A549 (cell line): ENCODE results near the gene LDLRAD1. TPM values are rescaled to one million over a fixed set of nuclear protein-coding genes. Genes with fewer than 3 reads are reported as not detected.
"Not testable (repeated sequence)": the region's sequence is repeated elsewhere in the genome, so short reads cannot be mapped to it uniquely, and the experiment has no call there.

Experiments used
- ATAC-seq, 2 experiments: fragments of 200-7000 bp in 1 of 2; fragments of >200 bp in 1 of 2; cut with Nextera tagmentation in 1 of 2; cut with Tn5 transposase in 1 of 2; 3 replicates each; pipeline versions ENCODE4 v1.8.0 to v1.9.1; 2018 to 2020; ENCODE audit warnings: mild to moderate bottlenecking in 1 of 2, moderate library complexity in 1 of 2
- CTCF ChIA-PET: fragments of 300-600 bp; sonication (Branson Sonifier 250); formaldehyde crosslinking; extraction: SDS; loops from one replicate; lab custom pipeline; 2021; ENCODE audit warnings: antibody characterized with exemption, inconsistent platforms; lab: Yijun Ruan, JAX
- POLR2A ChIA-PET: fragments of 350-600 bp; formaldehyde crosslinking; extraction: SDS; loops from one replicate; lab custom pipeline; 2021; ENCODE audit warnings: antibody characterized with exemption, inconsistent platforms; lab: Yijun Ruan, JAX
- DNase-seq, 2 experiments: peaks; one replicate each; pipeline versions ENCODE4 v3.0.0 to v3.0.0-alpha.2; 2011 to 2016; ENCODE audit warnings: low read depth in 1 of 2, low spot score in 1 of 2
- FAIRE-seq: peaks from 2 replicates; lab custom pipeline; 2011; peaks lifted over from hg19 to GRCh38; lab: Jason Lieb, UNC
- H3K27ac ChIP-seq, 2 experiments: fragments of >200 bp; sonication (Bioruptor Twin); formaldehyde crosslinking; 3 replicates each; pipeline ENCODE4 v1.5.1; 2016 to 2017
- H3K4me1 ChIP-seq: fragments of >200 bp; sonication (Bioruptor Twin); formaldehyde crosslinking; 3 replicates; pipeline ENCODE4 v1.6.1; 2016
- H3K4me2 ChIP-seq: fragments of >200 bp; sonication (Bioruptor Twin); formaldehyde crosslinking; 3 replicates; pipeline ENCODE4 v1.6.1; 2016
- H3K4me3 ChIP-seq: fragments of >200 bp; sonication (Bioruptor Twin); formaldehyde crosslinking; 3 replicates; pipeline ENCODE4 v1.5.1; 2016
- H3K9me3 ChIP-seq: fragments of >200 bp; sonication (Bioruptor Twin); formaldehyde crosslinking; 3 replicates; pipeline ENCODE4 v1.6.1; 2016
- CBX2 ChIP-seq: fragments of 200-600 bp; sonication (generic); IDR thresholded peaks from 2 replicates; pipeline ENCODE4 v1.6.1; 2016; ENCODE audit warnings: low read depth, mild to moderate bottlenecking, borderline replicate concordance
- CBX8 ChIP-seq: fragments of 200-600 bp; sonication (generic); IDR thresholded peaks from 2 replicates; pipeline ENCODE4 v1.6.1; 2016
- CEBPB ChIP-seq, 2 experiments: fragments of >200 bp in 1 of 2; sonication (Bioruptor Twin) in 1 of 2; formaldehyde crosslinking in 1 of 2; IDR thresholded peaks; 2 replicates each; pipeline ENCODE4 v1.6.1; 2012 to 2016
- EHMT2 ChIP-seq: fragments of 200-600 bp; sonication (generic); IDR thresholded peaks from 2 replicates; pipeline ENCODE4 v1.6.1; 2016; ENCODE audit warnings: antibody characterized with exemption, low read depth, mild to moderate bottlenecking, moderate library complexity
- EP300 ChIP-seq, 2 experiments: fragments of >200 bp; sonication (Bioruptor Twin); formaldehyde crosslinking; IDR thresholded peaks; 2 replicates in 1 of 2; 3 replicates in 1 of 2; pipeline ENCODE4 v1.6.1; 2016 to 2017
- FOXS1 ChIP-seq: fragments of 250-450 bp; sonication (Bioruptor Pico); IDR thresholded peaks from 2 replicates; pipeline ENCODE4 v1.5.0; 2020; ENCODE audit warnings: mild to moderate bottlenecking, moderate library complexity
- GATA3 ChIP-seq: IDR thresholded peaks from 2 replicates; pipeline ENCODE4 v1.6.1; 2012; ENCODE audit warnings: borderline replicate concordance
- HDAC2 ChIP-seq: fragments of 200-600 bp; sonication (generic); IDR thresholded peaks from 2 replicates; pipeline ENCODE4 v1.6.1; 2016
- HEYL ChIP-seq: fragments of 250-450 bp; sonication (Bioruptor Pico); IDR thresholded peaks from 2 replicates; pipeline ENCODE4 v1.8.0; 2021; ENCODE audit warnings: mild to moderate bottlenecking, moderate library complexity
- HOXA7 ChIP-seq: fragments of 250-450 bp; sonication (Bioruptor Pico); IDR thresholded peaks from 2 replicates; pipeline ENCODE4 v1.5.0; 2020; ENCODE audit warnings: mild to moderate bottlenecking, moderate library complexity
- HOXB13 ChIP-seq: fragments of 250-450 bp; sonication (Bioruptor Pico); IDR thresholded peaks from 2 replicates; pipeline ENCODE4 v1.5.0; 2020; ENCODE audit warnings: low read depth, mild to moderate bottlenecking, moderate library complexity
- MAZ ChIP-seq: fragments of 150-350 bp; IDR thresholded peaks from 2 replicates; pipeline ENCODE4 v1.6.1; 2014; ENCODE audit warnings: antibody characterized with exemption, low read depth, low read length, borderline replicate concordance
- MYC ChIP-seq: IDR thresholded peaks from 2 replicates; pipeline ENCODE4 v1.6.1; 2012; ENCODE audit warnings: mild to moderate bottlenecking, inconsistent platforms, low read length, improper control_type of control experiment, borderline replicate concordance
- NFE2L2 ChIP-seq: fragments of 150-350 bp; conservative IDR thresholded peaks from 2 replicates; pipeline ENCODE4 v1.6.1; 2014; ENCODE audit warnings: low read length
- NPAS2 ChIP-seq: fragments of 250-450 bp; sonication (Bioruptor Pico); IDR thresholded peaks from 2 replicates; pipeline ENCODE4 v1.8.0; 2022; ENCODE audit warnings: mild to moderate bottlenecking, moderate library complexity, borderline replicate concordance
- NR3C1 ChIP-seq: fragments of >200 bp; sonication (Bioruptor Twin); formaldehyde crosslinking; IDR thresholded peaks from 3 replicates; pipeline ENCODE4 v1.6.1; 2017
- RAD21 ChIP-seq, 2 experiments: fragments of >200 bp in 1 of 2; sonication (Bioruptor Twin) in 1 of 2; formaldehyde crosslinking in 1 of 2; IDR thresholded peaks in 1 of 2; conservative IDR thresholded peaks in 1 of 2; 2 replicates in 1 of 2; 3 replicates in 1 of 2; pipeline ENCODE4 v1.6.1; 2012 to 2018; ENCODE audit warnings: inconsistent platforms in 1 of 2
- RARB ChIP-seq: fragments of 250-450 bp; sonication (Bioruptor Pico); IDR thresholded peaks from 2 replicates; pipeline ENCODE4 v1.8.0; 2021; ENCODE audit warnings: mild to moderate bottlenecking, moderate library complexity
- RCOR1 ChIP-seq: fragments of 150-350 bp; IDR thresholded peaks from 2 replicates; pipeline ENCODE4 v1.6.1; 2014; ENCODE audit warnings: antibody characterized with exemption, low read length, low read depth
- RNF2 ChIP-seq: fragments of 200-600 bp; sonication (generic); IDR thresholded peaks from 2 replicates; pipeline ENCODE4 v1.6.1; 2016; ENCODE audit warnings: low read depth, mild to moderate bottlenecking, antibody characterized with exemption, moderate library complexity, borderline replicate concordance
- SREBF2 ChIP-seq: fragments of 450-650 bp; IDR thresholded peaks from 2 replicates; pipeline ENCODE4 v1.6.1; 2014; ENCODE audit warnings: mild to moderate bottlenecking, moderate library complexity
- ZNF302 ChIP-seq: fragments of 250-450 bp; sonication (Bioruptor Pico); IDR thresholded peaks from 2 replicates; pipeline ENCODE4 v1.9.0; 2021; ENCODE audit warnings: inconsistent platforms, mild to moderate bottlenecking, moderate library complexity
- ZSCAN20 ChIP-seq: fragments of 250-450 bp; sonication (Bioruptor Pico); IDR thresholded peaks from 2 replicates; pipeline ENCODE4 v1.8.0; 2022; ENCODE audit warnings: mild to moderate bottlenecking, moderate library complexity
- WGBS: methylation state at CpG from one replicate; pipeline ENCODE4 v1.1.6; 2017; ENCODE audit errors: missing lambda C conversion rate; 5-methylcytosine and 5-hydroxymethylcytosine counted together
- polyA plus RNA-seq, 4 experiments: library from polyadenylated mRNA; depleted of rRNA in 3 of 4; stranded (reverse); fragments of >200 nt; fragmentation: RNase III in 1 of 4; extraction: RNeasy Plus Mini Kit Qiagen cat#74134 plus additional on column Dnase treatment in 1 of 4; gene quantifications; 2 replicates in 3 of 4; 3 replicates in 1 of 4; pipeline ENCODE4 v1.2.3, GENCODE V29; 2011 to 2017
- TF ChIP-seq, protein P1 (sequence below): fragments of >200 bp; sonication (Bioruptor Twin); formaldehyde crosslinking; IDR thresholded peaks from 3 replicates; pipeline ENCODE4 v1.6.1; 2016
- TF ChIP-seq, protein P2 (sequence below): fragments of 250-450 bp; sonication (Bioruptor Pico); IDR thresholded peaks from 2 replicates; pipeline ENCODE4 v1.5.0; 2021; ENCODE audit warnings: mild to moderate bottlenecking, moderate library complexity, borderline replicate concordance
- TF ChIP-seq, protein P3 (sequence below): IDR thresholded peaks from 2 replicates; pipeline ENCODE4 v1.6.1; 2012
- TF ChIP-seq, protein P4 (sequence below): fragments of 200-600 bp; sonication (generic); IDR thresholded peaks from 2 replicates; pipeline ENCODE4 v1.6.1; 2016; ENCODE audit warnings: antibody characterized with exemption, mild to moderate bottlenecking, moderate library complexity
- TF ChIP-seq, protein P5 (sequence below): fragments of 150-350 bp; IDR thresholded peaks from 2 replicates; pipeline ENCODE4 v1.6.1; 2014; ENCODE audit warnings: low read depth, mild to moderate bottlenecking, low read length

LDLRAD1 gene
- polyA plus RNA-seq, 2 of the 4 experiments (the other 2 are of a cell fraction), result 0.06 TPM; not detected in 1

DNA sequence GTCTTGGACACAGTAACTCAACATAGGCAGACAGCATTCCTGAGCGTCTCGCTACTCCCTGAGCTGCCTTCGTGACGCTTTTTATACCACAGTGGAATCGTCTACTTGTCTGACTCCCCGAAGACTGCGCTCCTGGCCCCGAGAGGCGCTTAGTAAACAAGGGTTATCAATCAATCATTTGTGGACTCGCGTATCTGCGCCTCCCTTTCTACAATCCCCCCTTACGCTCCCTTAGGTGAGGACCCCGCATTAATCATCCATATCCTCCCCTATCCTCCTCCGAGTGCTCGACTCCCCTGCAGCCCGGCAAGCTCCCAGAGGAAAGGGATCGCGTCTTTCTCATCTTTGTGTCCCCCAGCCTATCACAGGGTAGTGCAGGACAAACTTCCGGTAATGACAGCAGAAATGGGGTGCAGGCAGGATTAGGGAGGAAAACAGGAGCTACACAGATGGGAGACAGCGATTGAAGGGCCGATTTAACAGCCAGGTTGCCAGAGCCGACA lies 34.5 kb upstream of the LDLRAD1 start:
- Histone ChIP-seq H3K4me3 (peak overlapping the region; percentile 95), H3K4me1 (peaks cover 15% of the 10 kb centered on the region; the same call in 2 of the 3 replicates), H3K27ac (peak overlapping the region; percentile 82 to 91), H3K4me2 (peak overlapping the region; percentile 99), H3K9me3 (no peaks in the 10 kb centered on the region)
- under 1% methylated on average over 23 of the region's 23 CpGs for WGBS
- peak; percentile 54 to 66 for ATAC-seq
- POLR2A ChIA-PET, result no interaction called here
- CTCF ChIA-PET, result interaction anchor here (0.8 to 1.1 kb wide), 2 partner anchors 29 to 93 kb away, joined by 3 read pairs; no protein-coding TSS in a partner anchor
- DNase-seq, result peak; percentile 16 to 25
- no peak for TF ChIP-seq CEBPB (IDR thresholded peaks at IDR 0.05)
- TF ChIP-seq CBX2, result no peak
- no peak for TF ChIP-seq NR3C1
- TF ChIP-seq, protein P1, sequence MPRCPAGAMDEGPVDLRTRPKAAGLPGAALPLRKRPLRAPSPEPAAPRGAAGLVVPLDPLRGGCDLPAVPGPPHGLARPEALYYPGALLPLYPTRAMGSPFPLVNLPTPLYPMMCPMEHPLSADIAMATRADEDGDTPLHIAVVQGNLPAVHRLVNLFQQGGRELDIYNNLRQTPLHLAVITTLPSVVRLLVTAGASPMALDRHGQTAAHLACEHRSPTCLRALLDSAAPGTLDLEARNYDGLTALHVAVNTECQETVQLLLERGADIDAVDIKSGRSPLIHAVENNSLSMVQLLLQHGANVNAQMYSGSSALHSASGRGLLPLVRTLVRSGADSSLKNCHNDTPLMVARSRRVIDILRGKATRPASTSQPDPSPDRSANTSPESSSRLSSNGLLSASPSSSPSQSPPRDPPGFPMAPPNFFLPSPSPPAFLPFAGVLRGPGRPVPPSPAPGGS, result no peak
- TF ChIP-seq EP300 (IDR thresholded peaks at IDR 0.05), result no peak
- TF ChIP-seq RCOR1, result no peak
- TF ChIP-seq, protein P2, sequence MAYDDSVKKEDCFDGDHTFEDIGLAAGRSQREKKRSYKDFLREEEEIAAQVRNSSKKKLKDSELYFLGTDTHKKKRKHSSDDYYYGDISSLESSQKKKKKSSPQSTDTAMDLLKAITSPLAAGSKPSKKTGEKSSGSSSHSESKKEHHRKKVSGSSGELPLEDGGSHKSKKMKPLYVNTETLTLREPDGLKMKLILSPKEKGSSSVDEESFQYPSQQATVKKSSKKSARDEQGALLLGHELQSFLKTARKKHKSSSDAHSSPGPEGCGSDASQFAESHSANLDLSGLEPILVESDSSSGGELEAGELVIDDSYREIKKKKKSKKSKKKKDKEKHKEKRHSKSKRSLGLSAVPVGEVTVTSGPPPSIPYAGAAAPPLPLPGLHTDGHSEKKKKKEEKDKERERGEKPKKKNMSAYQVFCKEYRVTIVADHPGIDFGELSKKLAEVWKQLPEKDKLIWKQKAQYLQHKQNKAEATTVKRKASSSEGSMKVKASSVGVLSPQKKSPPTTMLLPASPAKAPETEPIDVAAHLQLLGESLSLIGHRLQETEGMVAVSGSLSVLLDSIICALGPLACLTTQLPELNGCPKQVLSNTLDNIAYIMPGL (CRISPR knock-in tag), result no peak
- TF ChIP-seq EHMT2, result no peak
- TF ChIP-seq SREBF2, result no peak
- TF ChIP-seq MAZ, result no peak
- no peak for TF ChIP-seq FOXS1 (CRISPR knock-in tag)
- TF ChIP-seq MYC, result no peak
- no peak for FAIRE-seq

DNA sequence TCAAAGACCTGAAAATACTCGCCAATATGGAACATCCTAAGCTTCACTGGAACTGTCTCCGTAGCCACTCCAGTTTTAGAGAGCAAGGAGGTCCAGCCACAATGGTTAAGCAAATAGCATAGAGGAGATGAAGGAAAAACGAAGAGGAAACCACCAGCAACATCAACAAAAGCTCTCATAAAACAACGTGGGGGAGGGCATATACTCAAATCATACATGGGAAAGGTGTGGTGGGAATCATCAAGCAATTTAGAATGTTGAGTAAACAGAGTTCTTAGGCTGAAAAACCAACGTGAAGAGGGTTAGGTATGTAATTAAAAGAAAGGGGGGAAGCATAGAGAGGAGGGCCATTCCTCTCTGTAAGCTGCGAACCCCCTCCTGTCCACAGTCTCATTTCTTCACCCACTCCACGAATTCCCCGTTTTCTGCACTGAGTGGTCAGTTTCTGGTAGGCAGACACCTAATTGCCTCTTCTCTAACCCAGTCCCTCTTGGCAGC lies 34.0 kb upstream of the LDLRAD1 start:
- no peak for TF ChIP-seq FOXS1 (CRISPR knock-in tag)
- TF ChIP-seq NFE2L2, result no peak
- TF ChIP-seq ZSCAN20 (CRISPR knock-in tag), result no peak
- TF ChIP-seq RARB (CRISPR knock-in tag), result no peak
- no peak for TF ChIP-seq GATA3
- TF ChIP-seq, protein P3, sequence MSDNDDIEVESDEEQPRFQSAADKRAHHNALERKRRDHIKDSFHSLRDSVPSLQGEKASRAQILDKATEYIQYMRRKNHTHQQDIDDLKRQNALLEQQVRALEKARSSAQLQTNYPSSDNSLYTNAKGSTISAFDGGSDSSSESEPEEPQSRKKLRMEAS, result no peak
- TF ChIP-seq MYC, result no peak
- TF ChIP-seq HEYL (CRISPR knock-in tag), result no peak
- no peak for TF ChIP-seq NPAS2 (CRISPR knock-in tag)
- TF ChIP-seq NR3C1, result no peak
- TF ChIP-seq HDAC2, result no peak
- no peak for TF ChIP-seq HOXA7
- TF ChIP-seq RAD21 (conservative IDR thresholded peaks at IDR 0.05 in 1 of 2, IDR thresholded peaks at IDR 0.05 in 1 of 2), result no peak
- TF ChIP-seq RNF2, result no peak
- TF ChIP-seq, protein P4, sequence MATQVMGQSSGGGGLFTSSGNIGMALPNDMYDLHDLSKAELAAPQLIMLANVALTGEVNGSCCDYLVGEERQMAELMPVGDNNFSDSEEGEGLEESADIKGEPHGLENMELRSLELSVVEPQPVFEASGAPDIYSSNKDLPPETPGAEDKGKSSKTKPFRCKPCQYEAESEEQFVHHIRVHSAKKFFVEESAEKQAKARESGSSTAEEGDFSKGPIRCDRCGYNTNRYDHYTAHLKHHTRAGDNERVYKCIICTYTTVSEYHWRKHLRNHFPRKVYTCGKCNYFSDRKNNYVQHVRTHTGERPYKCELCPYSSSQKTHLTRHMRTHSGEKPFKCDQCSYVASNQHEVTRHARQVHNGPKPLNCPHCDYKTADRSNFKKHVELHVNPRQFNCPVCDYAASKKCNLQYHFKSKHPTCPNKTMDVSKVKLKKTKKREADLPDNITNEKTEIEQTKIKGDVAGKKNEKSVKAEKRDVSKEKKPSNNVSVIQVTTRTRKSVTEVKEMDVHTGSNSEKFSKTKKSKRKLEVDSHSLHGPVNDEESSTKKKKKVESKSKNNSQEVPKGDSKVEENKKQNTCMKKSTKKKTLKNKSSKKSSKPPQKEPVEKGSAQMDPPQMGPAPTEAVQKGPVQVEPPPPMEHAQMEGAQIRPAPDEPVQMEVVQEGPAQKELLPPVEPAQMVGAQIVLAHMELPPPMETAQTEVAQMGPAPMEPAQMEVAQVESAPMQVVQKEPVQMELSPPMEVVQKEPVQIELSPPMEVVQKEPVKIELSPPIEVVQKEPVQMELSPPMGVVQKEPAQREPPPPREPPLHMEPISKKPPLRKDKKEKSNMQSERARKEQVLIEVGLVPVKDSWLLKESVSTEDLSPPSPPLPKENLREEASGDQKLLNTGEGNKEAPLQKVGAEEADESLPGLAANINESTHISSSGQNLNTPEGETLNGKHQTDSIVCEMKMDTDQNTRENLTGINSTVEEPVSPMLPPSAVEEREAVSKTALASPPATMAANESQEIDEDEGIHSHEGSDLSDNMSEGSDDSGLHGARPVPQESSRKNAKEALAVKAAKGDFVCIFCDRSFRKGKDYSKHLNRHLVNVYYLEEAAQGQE, result no peak
- no peak for TF ChIP-seq ZNF302 (CRISPR knock-in tag)
- TF ChIP-seq CBX8, result no peak
- TF ChIP-seq, protein P5, sequence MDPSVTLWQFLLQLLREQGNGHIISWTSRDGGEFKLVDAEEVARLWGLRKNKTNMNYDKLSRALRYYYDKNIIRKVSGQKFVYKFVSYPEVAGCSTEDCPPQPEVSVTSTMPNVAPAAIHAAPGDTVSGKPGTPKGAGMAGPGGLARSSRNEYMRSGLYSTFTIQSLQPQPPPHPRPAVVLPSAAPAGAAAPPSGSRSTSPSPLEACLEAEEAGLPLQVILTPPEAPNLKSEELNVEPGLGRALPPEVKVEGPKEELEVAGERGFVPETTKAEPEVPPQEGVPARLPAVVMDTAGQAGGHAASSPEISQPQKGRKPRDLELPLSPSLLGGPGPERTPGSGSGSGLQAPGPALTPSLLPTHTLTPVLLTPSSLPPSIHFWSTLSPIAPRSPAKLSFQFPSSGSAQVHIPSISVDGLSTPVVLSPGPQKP, result no peak
- no peak for TF ChIP-seq HOXB13 (CRISPR knock-in tag)
- WGBS, result 10% methylated on average over 8 of the region's 8 CpGs
- Histone ChIP-seq H3K27ac (peak overlapping the region; percentile 82 to 91), H3K9me3 (no peaks in the 10 kb centered on the region), H3K4me1 (peaks cover 15% of the 10 kb centered on the region; the same call in 2 of the 3 replicates), H3K4me2 (peak overlapping the region; percentile 99), H3K4me3 (peak overlapping the region; percentile 95)
- DNase-seq (no peak), FAIRE-seq (no peak), ATAC-seq (no peak)
- POLR2A ChIA-PET, result no interaction called here
- CTCF ChIA-PET, result no interaction called here

DNA sequence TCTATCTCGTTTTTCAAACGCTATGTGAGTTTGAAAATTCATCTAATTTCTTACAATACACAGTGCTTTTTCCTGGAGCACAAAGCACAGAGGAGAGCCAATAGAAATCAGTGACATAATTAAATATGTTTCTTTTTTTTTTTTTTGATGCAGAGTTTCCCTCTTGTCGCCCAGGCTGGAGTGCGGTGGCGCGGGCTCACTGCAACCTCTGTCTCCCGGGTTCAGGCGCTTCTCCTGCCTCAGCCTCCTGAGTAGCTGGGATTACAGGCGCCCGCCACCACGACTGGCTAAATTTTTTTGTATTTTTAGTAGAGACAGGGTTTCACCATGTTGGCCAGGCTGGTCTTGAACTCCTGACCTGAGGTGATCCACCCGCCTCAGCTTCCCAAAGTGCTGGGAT lies 32.4 kb upstream of the LDLRAD1 start:
- H3K9me3 ChIP-seq, H3K4me2 ChIP-seq, H3K27ac ChIP-seq, ATAC-seq, H3K4me3 ChIP-seq, DNase-seq, FAIRE-seq, POLR2A ChIA-PET: not testable (repeated sequence)
- peaks cover 15% of the 10 kb centered on the region; the same call in 2 of the 3 replicates for H3K4me1 ChIP-seq
- WGBS, result 95% methylated on average over 12 of the region's 12 CpGs
- CTCF ChIA-PET, result interaction anchor here (0.8 kb wide), 1 partner anchor 14 kb away, joined by 4 read pairs; no protein-coding TSS in a partner anchor
